ENCODE results near the gene UGT3A1. TPM values are rescaled to one million over a fixed set of nuclear protein-coding genes. Genes with fewer than 3 reads are reported as not detected.
"Not testable (repeated sequence)": the region's sequence is repeated elsewhere in the genome, so short reads cannot be mapped to it uniquely, and the experiment has no call there.

The UGT3A1 gene
- not detected in 2 replicates for polyA plus RNA-seq (2012; rRNA removed)
- polyA plus RNA-seq (2012; cell fraction: cytosol; rRNA removed): not detected in 2 replicates
- not detected in 2 replicates for polyA plus RNA-seq (2012; cell fraction: nucleus; rRNA removed)

DNA sequence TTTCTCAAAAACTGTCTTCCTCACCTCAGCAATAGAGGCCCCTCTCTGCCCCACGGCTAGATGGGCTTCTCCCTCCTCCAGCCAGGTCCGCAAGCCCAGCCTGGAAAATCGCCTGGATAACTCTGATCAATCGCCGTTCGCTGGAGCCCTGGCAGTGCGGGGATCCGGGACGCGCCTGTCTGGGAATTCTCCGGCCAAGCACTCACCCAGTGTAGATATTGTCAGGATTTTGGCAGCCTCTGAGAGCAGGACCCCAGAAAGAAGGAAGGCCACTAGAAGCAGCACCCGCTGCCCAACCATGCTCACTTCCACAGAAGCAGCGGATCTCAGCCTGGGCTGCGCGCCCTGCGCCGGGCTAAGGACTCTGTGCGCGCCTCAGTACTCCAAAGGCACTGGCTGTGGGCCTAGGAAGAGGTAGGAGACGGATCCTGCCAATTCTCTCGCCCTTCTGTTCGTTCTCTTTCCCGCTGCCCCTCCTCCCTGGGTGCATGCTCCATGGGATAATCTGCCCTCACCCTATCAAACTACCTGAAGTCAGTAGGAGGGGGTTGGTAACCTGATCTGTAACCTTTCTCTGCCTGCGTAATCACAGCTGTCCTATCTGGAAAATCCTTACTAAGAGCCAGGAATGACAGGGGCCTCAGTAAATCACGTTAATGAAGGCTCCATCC is at the start of gene UGT3A1:
Gene UGT3A1 (minus strand): TSS at position 450 of the 671 bp plus-strand sequence. CDS start 150 bp downstream, at position 300.
- ChIA-PET POLR2A (no interaction called here), CTCF (interaction anchor here (0.7 to 1.0 kb wide), 2 partner anchors 66 to 315 kb away, joined by 3 to 4 read pairs; no protein-coding TSS in a partner anchor)
- H4K20me1 ChIP-seq (ENCODE audit: insufficient read depth): no peaks in the 10 kb centered on the region
- no peak within 1 kb of the TSS for H3K9ac ChIP-seq
- H3K27me3 ChIP-seq (ENCODE audit: insufficient read depth): no peaks in the 10 kb centered on the region
- no peaks in the 10 kb centered on the region for H3K79me2 ChIP-seq (ENCODE audit: insufficient read depth)
- 37% methylated on average over 19 of the region's 25 CpGs for WGBS (ENCODE audit: low lambda C conversion rate)
- no peaks in the 10 kb centered on the region for H3F3A ChIP-seq (replicated peaks; ENCODE audit: insufficient read depth)
- no peaks in the 10 kb centered on the region for H3K9me3 ChIP-seq
- no peak for DNase-seq
- H3K4me1 ChIP-seq (ENCODE audit: control insufficient read depth in 1 of 2, insufficient read depth in 2 of 2, low read depth in 1 of 2, low read length in 1 of 2): no peaks in the 10 kb centered on the region
- no peak within 1 kb of the TSS for H3K4me2 ChIP-seq
- H3K27ac ChIP-seq (ENCODE audit: low read depth in 2 of 2, low read length in 1 of 2): no peak within 1 kb of the TSS
- no peaks in the 10 kb centered on the region for H3K36me3 ChIP-seq (replicated peaks in 1 of 2; ENCODE audit: control insufficient read depth in 1 of 2, insufficient read depth in 2 of 2, low read length in 1 of 2)
- no peak within 1 kb of the TSS for H3K4me3 ChIP-seq (ENCODE audit: low read depth in 2 of 2, low read length in 1 of 2)
- no peak within 1 kb of the TSS for H2AFZ ChIP-seq (ENCODE audit: low read depth)
- no peak for TF ChIP-seq RXRA (IDR thresholded peaks at IDR 0.05; ENCODE audit: borderline replicate concordance, low read depth)
- TF ChIP-seq TCF12 (IDR thresholded peaks at IDR 0.05): no peak
- no peak for TF ChIP-seq RFX5 (IDR thresholded peaks at IDR 0.05; ENCODE audit: low read length)
- TF ChIP-seq GATA2 (CRISPR knock-in tag; IDR thresholded peaks at IDR 0.05): no peak
- no peak for TF ChIP-seq EZH2phosphoT487 (IDR thresholded peaks at IDR 0.05; ENCODE audit: borderline replicate concordance, low read depth)
- no peak for TF ChIP-seq POLR2AphosphoS5 (IDR thresholded peaks at IDR 0.05; ENCODE audit: low read depth, low read length)
- TF ChIP-seq, protein P1, sequence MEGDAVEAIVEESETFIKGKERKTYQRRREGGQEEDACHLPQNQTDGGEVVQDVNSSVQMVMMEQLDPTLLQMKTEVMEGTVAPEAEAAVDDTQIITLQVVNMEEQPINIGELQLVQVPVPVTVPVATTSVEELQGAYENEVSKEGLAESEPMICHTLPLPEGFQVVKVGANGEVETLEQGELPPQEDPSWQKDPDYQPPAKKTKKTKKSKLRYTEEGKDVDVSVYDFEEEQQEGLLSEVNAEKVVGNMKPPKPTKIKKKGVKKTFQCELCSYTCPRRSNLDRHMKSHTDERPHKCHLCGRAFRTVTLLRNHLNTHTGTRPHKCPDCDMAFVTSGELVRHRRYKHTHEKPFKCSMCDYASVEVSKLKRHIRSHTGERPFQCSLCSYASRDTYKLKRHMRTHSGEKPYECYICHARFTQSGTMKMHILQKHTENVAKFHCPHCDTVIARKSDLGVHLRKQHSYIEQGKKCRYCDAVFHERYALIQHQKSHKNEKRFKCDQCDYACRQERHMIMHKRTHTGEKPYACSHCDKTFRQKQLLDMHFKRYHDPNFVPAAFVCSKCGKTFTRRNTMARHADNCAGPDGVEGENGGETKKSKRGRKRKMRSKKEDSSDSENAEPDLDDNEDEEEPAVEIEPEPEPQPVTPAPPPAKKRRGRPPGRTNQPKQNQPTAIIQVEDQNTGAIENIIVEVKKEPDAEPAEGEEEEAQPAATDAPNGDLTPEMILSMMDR (IDR thresholded peaks at IDR 0.05): no peak
- TF ChIP-seq RAD21 (IDR thresholded peaks at IDR 0.05; ENCODE audit: low read length): no peak
- no peak for TF ChIP-seq TAF1 (IDR thresholded peaks at IDR 0.05; ENCODE audit: borderline replicate concordance, low read depth, low read length)
- H3K9me2 ChIP-seq: no peaks in the 10 kb centered on the region

GRCh38 chr5:36035696-36036095 is 44.5 kb upstream of the UGT3A1 start:
- ChIA-PET CTCF (no interaction called here), POLR2A (no interaction called here)
- DNase-seq: no peak
- Histone ChIP-seq H3K36me3 (replicated peaks in 1 of 2; ENCODE audit: control insufficient read depth in 1 of 2, insufficient read depth in 2 of 2, low read length in 1 of 2) (no peaks in the 10 kb centered on the region), H3K27ac (ENCODE audit: low read depth in 2 of 2, low read length in 1 of 2) (no peak overlapping the region), H3K79me2 (ENCODE audit: insufficient read depth) (no peaks in the 10 kb centered on the region), H3F3A (replicated peaks; ENCODE audit: insufficient read depth) (no peaks in the 10 kb centered on the region), H2AFZ (ENCODE audit: low read depth) (no peak overlapping the region), H3K4me1 (ENCODE audit: control insufficient read depth in 1 of 2, insufficient read depth in 2 of 2, low read depth in 1 of 2, low read length in 1 of 2) (peaks cover 0 to 14% of the 10 kb centered on the region in 2 experiments; a peak in 1 of 4 replicates), H3K9me3 (no peaks in the 10 kb centered on the region), H3K9me2 (no peaks in the 10 kb centered on the region), H3K4me2 (no peak overlapping the region), H3K27me3 (ENCODE audit: insufficient read depth) (no peaks in the 10 kb centered on the region), H4K20me1 (ENCODE audit: insufficient read depth) (no peaks in the 10 kb centered on the region), H3K4me3 (ENCODE audit: low read depth in 2 of 2, low read length in 1 of 2) (no peak overlapping the region), H3K9ac (no peak overlapping the region)
- WGBS (ENCODE audit: low lambda C conversion rate): 79% methylated on average over 11 of the region's 13 CpGs
- TF ChIP-seq YY1 (IDR thresholded peaks at IDR 0.05; ENCODE audit: low read depth) (no peak), JUND (IDR thresholded peaks at IDR 0.05) (no peak), FOXJ3 (CRISPR knock-in tag; IDR thresholded peaks at IDR 0.05) (no peak), TEAD4 (IDR thresholded peaks at IDR 0.05; ENCODE audit: borderline replicate concordance, insufficient read depth) (no peak), SIN3A (IDR thresholded peaks at IDR 0.05; ENCODE audit: borderline replicate concordance, low read depth, low read length) (no peak), NFIC (IDR thresholded peaks at IDR 0.05; ENCODE audit: borderline replicate concordance) (no peak), FOSL2 (IDR thresholded peaks at IDR 0.05; ENCODE audit: borderline replicate concordance, low read depth) (no peak)

DNA sequence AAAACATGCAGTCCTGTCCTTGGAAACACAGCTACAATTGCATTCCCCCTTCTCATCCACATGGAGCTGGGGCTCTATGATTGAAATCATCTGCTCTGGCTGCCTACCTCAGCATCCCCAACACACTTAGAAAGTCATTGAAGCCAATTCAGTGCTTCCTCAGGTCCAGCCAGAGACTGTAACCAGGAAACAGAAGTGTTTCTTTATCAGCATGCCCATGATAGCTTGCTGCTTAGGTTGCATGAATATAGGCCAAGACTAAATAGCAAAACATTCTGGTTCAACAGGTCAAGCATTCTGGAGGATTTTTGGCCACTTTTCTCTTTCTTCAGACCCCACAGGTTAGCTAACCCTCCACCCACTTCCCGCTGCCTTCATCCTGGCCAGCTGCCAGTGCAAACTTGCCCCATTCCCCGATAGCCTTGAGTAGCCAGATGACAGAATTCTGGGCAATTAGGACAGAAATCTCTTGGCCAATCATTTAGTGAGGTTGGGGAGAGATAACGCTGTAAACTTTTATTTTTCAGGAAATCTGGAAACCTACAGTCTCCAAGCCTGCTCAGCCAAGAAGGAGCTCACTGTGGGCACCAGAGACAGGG is 43.4 kb upstream of the UGT3A1 start:
- H3K4me3 ChIP-seq (ENCODE audit: low read depth in 2 of 2, low read length in 1 of 2); H4K20me1 ChIP-seq (ENCODE audit: insufficient read depth); H3K36me3 ChIP-seq (replicated peaks in 1 of 2; ENCODE audit: control insufficient read depth in 1 of 2, insufficient read depth in 2 of 2, low read length in 1 of 2); DNase-seq; H3K4me2 ChIP-seq; H3K27ac ChIP-seq (ENCODE audit: low read depth in 2 of 2, low read length in 1 of 2); CTCF ChIA-PET; H3K9me2 ChIP-seq; H3K27me3 ChIP-seq (ENCODE audit: insufficient read depth); H3K9me3 ChIP-seq; POLR2A ChIA-PET; H2AFZ ChIP-seq (ENCODE audit: low read depth); H3K79me2 ChIP-seq (ENCODE audit: insufficient read depth); H3K9ac ChIP-seq; H3F3A ChIP-seq (replicated peaks; ENCODE audit: insufficient read depth): not testable (repeated sequence)
- peaks cover 0 to 24% of the 10 kb centered on the region in 2 experiments; a peak in 1 of 4 replicates for H3K4me1 ChIP-seq (ENCODE audit: control insufficient read depth in 1 of 2, insufficient read depth in 2 of 2, low read depth in 1 of 2, low read length in 1 of 2)
- WGBS (ENCODE audit: low lambda C conversion rate): 8% methylated on average over 3 of the region's 3 CpGs
